Thyroid gland (tissue), 4 donors: ENCODE results near the gene LSM14B.

ENCODE experiments used
- POLR2A ChIP-seq, 2 donors: fragments of 450-650 bp; IDR thresholded peaks; one replicate each; pipeline ENCODE4 v1.6.1; 2017; ENCODE audit warnings: antibody characterized with exemption in 2 of 2, mild to moderate bottlenecking in 2 of 2, moderate library complexity in 1 of 2
- TF ChIP-seq, protein P1 (sequence below), 6 experiments: fragments of 200-600 bp in 3 of 6; fragments of 450-650 bp in 3 of 6; sonication (generic) in 3 of 6; IDR thresholded peaks; one replicate each; pipeline ENCODE4 v1.5.1; 2016 to 2019; ENCODE audit warnings: antibody characterized with exemption in 6 of 6, mild to moderate bottlenecking in 2 of 6, inconsistent platforms in 1 of 6, moderate library complexity in 1 of 6

DNA sequence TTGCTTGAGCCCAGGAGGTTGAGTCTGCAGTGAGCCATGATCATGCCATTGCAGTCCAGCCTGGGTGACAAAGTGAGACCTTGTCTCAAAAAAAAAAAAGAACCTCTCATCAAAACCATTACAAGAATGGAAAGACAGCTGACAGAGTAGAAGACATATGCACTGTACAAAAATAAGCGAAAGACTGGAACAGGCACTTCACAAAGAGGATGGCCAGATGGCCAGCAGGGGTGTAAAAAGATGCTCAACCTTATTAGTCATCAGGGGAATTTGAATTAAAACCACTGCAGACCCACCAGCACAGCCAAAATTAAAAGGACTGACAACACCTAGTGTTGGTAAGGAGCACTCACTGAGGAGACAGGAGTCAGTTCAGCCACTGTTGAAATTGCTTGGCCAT, 43.1 kb upstream of the LSM14B start:
- no peak for TF ChIP-seq POLR2A (IDR thresholded peaks at IDR 0.05)
- TF ChIP-seq, protein P1, sequence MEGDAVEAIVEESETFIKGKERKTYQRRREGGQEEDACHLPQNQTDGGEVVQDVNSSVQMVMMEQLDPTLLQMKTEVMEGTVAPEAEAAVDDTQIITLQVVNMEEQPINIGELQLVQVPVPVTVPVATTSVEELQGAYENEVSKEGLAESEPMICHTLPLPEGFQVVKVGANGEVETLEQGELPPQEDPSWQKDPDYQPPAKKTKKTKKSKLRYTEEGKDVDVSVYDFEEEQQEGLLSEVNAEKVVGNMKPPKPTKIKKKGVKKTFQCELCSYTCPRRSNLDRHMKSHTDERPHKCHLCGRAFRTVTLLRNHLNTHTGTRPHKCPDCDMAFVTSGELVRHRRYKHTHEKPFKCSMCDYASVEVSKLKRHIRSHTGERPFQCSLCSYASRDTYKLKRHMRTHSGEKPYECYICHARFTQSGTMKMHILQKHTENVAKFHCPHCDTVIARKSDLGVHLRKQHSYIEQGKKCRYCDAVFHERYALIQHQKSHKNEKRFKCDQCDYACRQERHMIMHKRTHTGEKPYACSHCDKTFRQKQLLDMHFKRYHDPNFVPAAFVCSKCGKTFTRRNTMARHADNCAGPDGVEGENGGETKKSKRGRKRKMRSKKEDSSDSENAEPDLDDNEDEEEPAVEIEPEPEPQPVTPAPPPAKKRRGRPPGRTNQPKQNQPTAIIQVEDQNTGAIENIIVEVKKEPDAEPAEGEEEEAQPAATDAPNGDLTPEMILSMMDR (IDR thresholded peaks at IDR 0.05) = no peak
